ENCODE data around the gene HECTD4. TPM values are rescaled to one million over a fixed set of nuclear protein-coding genes. Genes with fewer than 3 reads are reported as not detected.

Gene HECTD4
- total RNA-seq, 1 donor from 2014 or later = 10.4 TPM

GRCh38 chr12:112381406-112381882 lies 787 bp downstream of the HECTD4 start:
- no peak for TF ChIP-seq CTCF (conservative IDR thresholded peaks at IDR 0.05; ENCODE audit: low read depth, low read length)
- DNase-seq (ENCODE audit: low read depth) = no peak
- H3K4me3 ChIP-seq (ENCODE audit: low read depth, low read length) = peak overlapping the region; percentile 62

DNA sequence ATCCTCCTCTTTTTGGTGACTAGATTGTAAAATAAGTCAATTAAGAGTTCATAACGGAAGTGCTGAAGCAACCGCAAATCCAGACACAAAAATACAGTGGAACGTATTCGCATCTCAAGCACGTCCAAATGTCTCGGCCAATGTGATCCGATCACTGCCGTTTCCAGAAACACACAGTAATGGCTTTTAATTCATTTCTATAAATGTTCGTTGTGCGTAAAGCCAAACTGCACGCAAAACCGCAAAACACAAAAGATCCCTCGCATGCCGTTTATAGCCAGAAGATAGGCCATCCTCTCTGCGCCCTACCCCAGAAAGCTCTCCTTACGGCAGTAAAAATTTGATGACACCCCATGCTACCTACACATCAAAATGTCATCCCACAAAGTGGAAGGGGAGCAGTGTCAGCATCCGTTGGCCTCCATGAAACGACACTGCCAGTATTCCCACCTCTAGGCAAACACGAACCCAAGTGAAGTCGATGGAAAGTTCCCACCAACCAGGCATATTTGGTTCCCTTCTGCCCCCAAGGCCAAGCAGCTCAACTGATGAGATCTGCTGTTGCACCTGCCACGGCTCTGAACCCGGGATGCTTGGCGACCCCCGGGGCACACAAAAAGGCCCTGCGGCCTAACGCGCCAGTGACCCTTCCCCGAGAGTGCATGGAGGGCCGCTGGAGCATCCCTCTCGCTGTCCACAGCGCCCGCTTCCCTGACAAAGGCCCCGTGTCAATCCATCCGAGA lies 1.4 kb downstream of the HECTD4 start:
- no peak for TF ChIP-seq CTCF (conservative IDR thresholded peaks at IDR 0.05; ENCODE audit: low read depth, low read length)
- H3K4me3 ChIP-seq (ENCODE audit: low read depth, low read length) = peak overlapping the region; percentile 62
- no peak for DNase-seq (ENCODE audit: low read depth)

- no peak for DNase-seq (ENCODE audit: low read depth)
- no peak for TF ChIP-seq CTCF (conservative IDR thresholded peaks at IDR 0.05; ENCODE audit: low read depth, low read length)
- H3K4me3 ChIP-seq (ENCODE audit: low read depth, low read length) = no peak overlapping the region
These were observed 7.1 kb downstream of the HECTD4 start for GRCh38 chr12:112375105-112375504.

DNA sequence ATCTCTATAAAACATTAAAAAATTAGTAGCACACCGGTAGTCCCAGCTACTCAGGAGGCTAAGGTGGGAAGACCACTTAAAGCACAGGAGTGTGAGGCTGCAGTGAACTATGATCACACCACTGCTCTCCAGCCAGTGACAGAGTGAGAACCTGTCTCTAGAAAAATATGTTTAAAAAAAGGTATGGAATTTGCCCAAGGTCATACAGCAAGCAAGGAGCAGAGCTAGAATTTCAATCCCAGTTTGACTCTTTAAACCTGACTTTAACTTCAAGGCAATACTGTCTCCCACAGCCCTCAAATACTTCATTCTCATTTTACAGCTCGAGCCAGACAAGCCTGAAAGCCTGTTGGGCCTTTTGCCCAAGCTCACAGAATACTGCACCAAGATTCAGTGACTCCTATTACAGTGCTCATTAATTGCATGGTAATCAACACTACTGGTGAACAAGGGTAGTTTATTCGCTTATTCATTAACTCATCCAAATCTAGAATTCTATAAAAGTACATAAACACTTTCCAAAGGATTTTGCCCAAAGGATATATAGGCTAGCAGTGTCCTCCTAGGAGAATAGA lies 8.0 kb downstream of the HECTD4 start:
- TF ChIP-seq CTCF (conservative IDR thresholded peaks at IDR 0.05; ENCODE audit: low read depth, low read length) = no peak
- DNase-seq (ENCODE audit: low read depth) = no peak
- no peak overlapping the region for H3K4me3 ChIP-seq (ENCODE audit: low read depth, low read length)

DNA sequence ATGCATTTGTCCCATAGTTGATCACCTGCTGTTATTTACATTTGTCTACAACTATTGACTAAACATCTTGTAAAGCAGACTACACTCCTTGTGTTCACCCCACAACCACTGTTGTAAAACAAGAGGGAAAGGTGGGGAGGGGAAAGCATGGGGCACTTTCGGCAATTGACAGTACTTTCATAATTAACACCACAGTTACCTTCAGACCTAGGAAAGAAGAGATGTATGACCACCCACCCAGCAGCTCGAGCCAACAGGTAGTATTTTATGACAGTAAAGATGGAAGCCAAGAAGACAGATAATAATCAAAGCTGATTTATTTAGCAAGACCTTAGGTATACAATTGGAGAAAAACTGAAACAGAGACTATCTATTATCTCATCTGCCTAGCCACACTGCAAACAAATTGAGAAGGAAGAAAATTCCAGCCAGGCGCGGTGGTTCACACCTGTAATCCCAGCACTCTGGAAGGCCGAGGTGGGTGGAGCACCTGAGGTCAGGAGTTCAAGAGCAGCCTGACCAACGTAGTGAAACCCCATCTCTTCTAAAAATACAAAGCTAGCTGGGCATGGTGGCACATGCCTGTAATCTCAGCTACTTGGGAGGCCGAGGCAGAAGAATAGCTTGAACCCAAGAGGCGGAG lies 11.2 kb downstream of the HECTD4 start:
- no peak for TF ChIP-seq CTCF (conservative IDR thresholded peaks at IDR 0.05; ENCODE audit: low read depth, low read length)
- DNase-seq (ENCODE audit: low read depth) = no peak
- H3K4me3 ChIP-seq (ENCODE audit: low read depth, low read length) = no peak overlapping the region

GRCh38 chr12:112370199-112370598 lies 12.0 kb downstream of the HECTD4 start:
- no peak for DNase-seq (ENCODE audit: low read depth)
- no peak for TF ChIP-seq CTCF (conservative IDR thresholded peaks at IDR 0.05; ENCODE audit: low read depth, low read length)

More at GRCh38 chr12:112370199-112370598, 12.0 kb downstream of the HECTD4 start:
- H3K4me3 ChIP-seq (ENCODE audit: low read depth, low read length) = no peak overlapping the region

Measured in epithelial cell of proximal tubule (primary cell).